Measurements from ENCODE around the gene C1orf226. TPM values are rescaled to one million over a fixed set of nuclear protein-coding genes. Genes with fewer than 3 reads are reported as not detected.

C1orf226 gene
- total and polyA plus RNA-seq, 10 of the 15 experiments (the other 5 are each of a cell fraction or from before 2014, with no cell fraction given) = not detected

DNA sequence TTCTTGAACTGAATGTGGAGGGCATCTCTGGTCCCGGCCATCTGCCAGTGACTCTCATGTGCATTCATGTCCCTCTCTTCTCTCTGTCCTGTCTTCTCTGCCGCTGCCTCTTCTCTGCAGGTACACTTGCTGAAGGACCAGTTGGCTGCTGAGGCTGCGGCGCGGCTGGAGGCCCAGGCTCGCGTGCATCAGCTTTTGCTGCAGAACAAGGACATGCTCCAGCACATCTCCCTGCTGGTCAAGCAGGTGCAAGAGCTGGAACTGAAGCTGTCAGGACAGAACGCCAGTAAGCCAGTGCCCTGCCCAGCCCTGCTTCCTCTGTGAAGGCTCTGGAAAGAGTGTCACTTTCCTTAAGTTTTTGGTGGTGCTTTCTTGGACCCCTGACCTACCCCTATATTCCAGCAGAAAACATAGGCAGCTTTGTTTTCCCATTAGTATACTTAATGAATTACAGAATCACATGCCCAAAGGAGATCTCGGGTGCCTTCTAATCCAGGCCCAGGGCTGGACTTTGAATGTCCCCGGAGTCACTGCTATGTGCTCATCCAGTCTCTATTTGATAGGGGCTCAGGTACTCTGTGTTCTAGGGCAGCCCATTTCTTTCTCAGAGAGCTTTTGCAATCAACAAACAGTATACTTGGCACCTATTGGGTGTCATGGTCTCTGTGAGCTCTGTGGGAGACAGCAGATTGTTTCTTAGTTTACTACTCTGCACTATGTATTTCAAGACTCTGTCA, 16.1 kb upstream of the C1orf226 start (continued):
- no peak for TF ChIP-seq RFX5 (IDR thresholded peaks at IDR 0.05; ENCODE audit: low read depth, low read length)
- TF ChIP-seq HDAC2 (IDR thresholded peaks at IDR 0.05) = no peak
- TF ChIP-seq SREBF2 (IDR thresholded peaks at IDR 0.05; ENCODE audit: low read length) = no peak
- TF ChIP-seq WRNIP1 (IDR thresholded peaks at IDR 0.05; ENCODE audit: borderline replicate concordance, low read depth, low read length) = no peak
- TF ChIP-seq POLR2AphosphoS5 (IDR thresholded peaks at IDR 0.05; ENCODE audit: low read length) = no peak
- TF ChIP-seq KDM1A (IDR thresholded peaks at IDR 0.05; ENCODE audit: borderline replicate concordance) = no peak
- TF ChIP-seq, protein P1, sequence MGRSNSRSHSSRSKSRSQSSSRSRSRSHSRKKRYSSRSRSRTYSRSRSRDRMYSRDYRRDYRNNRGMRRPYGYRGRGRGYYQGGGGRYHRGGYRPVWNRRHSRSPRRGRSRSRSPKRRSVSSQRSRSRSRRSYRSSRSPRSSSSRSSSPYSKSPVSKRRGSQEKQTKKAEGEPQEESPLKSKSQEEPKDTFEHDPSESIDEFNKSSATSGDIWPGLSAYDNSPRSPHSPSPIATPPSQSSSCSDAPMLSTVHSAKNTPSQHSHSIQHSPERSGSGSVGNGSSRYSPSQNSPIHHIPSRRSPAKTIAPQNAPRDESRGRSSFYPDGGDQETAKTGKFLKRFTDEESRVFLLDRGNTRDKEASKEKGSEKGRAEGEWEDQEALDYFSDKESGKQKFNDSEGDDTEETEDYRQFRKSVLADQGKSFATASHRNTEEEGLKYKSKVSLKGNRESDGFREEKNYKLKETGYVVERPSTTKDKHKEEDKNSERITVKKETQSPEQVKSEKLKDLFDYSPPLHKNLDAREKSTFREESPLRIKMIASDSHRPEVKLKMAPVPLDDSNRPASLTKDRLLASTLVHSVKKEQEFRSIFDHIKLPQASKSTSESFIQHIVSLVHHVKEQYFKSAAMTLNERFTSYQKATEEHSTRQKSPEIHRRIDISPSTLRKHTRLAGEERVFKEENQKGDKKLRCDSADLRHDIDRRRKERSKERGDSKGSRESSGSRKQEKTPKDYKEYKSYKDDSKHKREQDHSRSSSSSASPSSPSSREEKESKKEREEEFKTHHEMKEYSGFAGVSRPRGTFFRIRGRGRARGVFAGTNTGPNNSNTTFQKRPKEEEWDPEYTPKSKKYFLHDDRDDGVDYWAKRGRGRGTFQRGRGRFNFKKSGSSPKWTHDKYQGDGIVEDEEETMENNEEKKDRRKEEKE (IDR thresholded peaks at IDR 0.05) = no peak

DNA sequence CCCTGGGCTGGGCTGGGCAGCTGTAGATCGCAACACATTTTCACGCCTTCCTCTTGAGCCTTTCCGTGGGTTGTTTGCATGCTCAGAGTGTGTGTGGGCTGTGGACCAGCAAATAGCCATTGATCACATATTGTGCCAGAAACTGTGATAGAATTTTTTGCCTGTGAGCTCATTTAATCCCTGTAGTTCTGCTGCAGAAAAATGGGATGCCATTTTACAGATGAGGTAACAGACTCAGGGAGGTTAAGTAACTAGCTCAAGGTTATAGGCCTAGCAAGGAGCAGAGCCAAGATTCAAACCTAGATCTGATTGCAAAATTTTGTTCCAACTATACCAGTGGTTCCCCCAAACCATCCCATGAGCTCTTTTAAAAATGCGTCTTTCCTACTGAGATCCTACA, 15.4 kb upstream of the C1orf226 start:
- Histone ChIP-seq H3K9me3 (replicated peaks; ENCODE audit: control insufficient read depth, insufficient read depth, low read length) (no peaks in the 10 kb centered on the region), H3K4me2 (ENCODE audit: control insufficient read depth, insufficient read depth) (no peak overlapping the region), H2AFZ (ENCODE audit: control insufficient read depth, low read depth, low read length) (no peak overlapping the region), H3K9ac (ENCODE audit: control insufficient read depth, insufficient read depth, low read length) (no peak overlapping the region), H3K27me3 (replicated peaks in 1 of 2; ENCODE audit: control insufficient read depth in 2 of 2, insufficient read depth in 2 of 2, low read length in 1 of 2) (no peaks in the 10 kb centered on the region), H4K20me1 (ENCODE audit: control insufficient read depth, insufficient read depth) (no peaks in the 10 kb centered on the region), H3K79me2 (ENCODE audit: control insufficient read depth, insufficient read depth, low read length) (no peaks in the 10 kb centered on the region), H3K36me3 (ENCODE audit: control insufficient read depth in 2 of 2, insufficient read depth in 2 of 2, low read length in 1 of 2) (no peaks in the 10 kb centered on the region), H3K4me3 (no peak overlapping the region), H3K4me1 (ENCODE audit: control insufficient read depth, insufficient read depth, low read length) (peaks cover 9% of the 10 kb centered on the region), H3K27ac (ENCODE audit: control insufficient read depth, insufficient read depth) (no peak overlapping the region)
- no peak for ATAC-seq
- ChIA-PET CTCF (interaction anchor here (0.5 to 8.0 kb wide), 5 partner anchors 9 to 310 kb away, joined by 3 to 104 read pairs (median 5); partner anchors contain the start of gene SPATA46), POLR2A (interaction anchor here (0.6 kb wide), 1 partner anchor 553 kb away, joined by 3 read pairs; no protein-coding TSS in a partner anchor), SMC1A (ENCODE audit: uncharacterized antibody, unreplicated experiment) (interaction anchor here (1.0 to 1.4 kb wide), 2 partner anchors 21 to 26 kb away, joined by 3 read pairs; no protein-coding TSS in a partner anchor), RAD21 (ENCODE audit: unreplicated experiment) (interaction anchor here (1.9 kb wide), 1 partner anchor 9 kb away, joined by 5 read pairs; no protein-coding TSS in a partner anchor)
- no peak for TF ChIP-seq TAF1 (IDR thresholded peaks at IDR 0.05; ENCODE audit: borderline replicate concordance, low read depth, low read length)
- no peak for TF ChIP-seq RB1 (IDR thresholded peaks at IDR 0.05; ENCODE audit: borderline replicate concordance)
- no peak for TF ChIP-seq MYB (IDR thresholded peaks at IDR 0.05; ENCODE audit: borderline replicate concordance, low read depth, low read length)
- no peak for TF ChIP-seq IKZF2 (IDR thresholded peaks at IDR 0.05)
- TF ChIP-seq ZNF24 (IDR thresholded peaks at IDR 0.05) = no peak
- TF ChIP-seq ZZZ3 (IDR thresholded peaks at IDR 0.05; ENCODE audit: control insufficient read depth, insufficient read length, low read depth) = no peak
- TF ChIP-seq CBFB (IDR thresholded peaks at IDR 0.05; ENCODE audit: low read depth) = no peak
- no peak for TF ChIP-seq HDAC2 (IDR thresholded peaks at IDR 0.05)
- WGBS (ENCODE audit: insufficient coverage, insufficient replicate concordance, low lambda C conversion rate, missing lambda C conversion rate) = 51% methylated on average over 4 of the region's 4 CpGs
- FAIRE-seq = no peak
- no TSS peak for BruUV-seq (replicated peaks)
- DNase-seq (ENCODE audit: low read depth, low spot score) = no peak
- in situ Hi-C loops (cut with MboI) = no loop called here
- intact Hi-C loops (cut with micrococcal nuclease; ENCODE audit: unreplicated experiment) = no loop called here
